GM19455 (cell line): ENCODE results near the gene ARAP1.

Experiments used
- ATAC-seq: cut with Tn5 transposase; IDR thresholded peaks from one replicate; pipeline ENCODE4 v1.9.1; 2021; ENCODE audit not compliant: unreplicated experiment

ARAP1 gene

DNA sequence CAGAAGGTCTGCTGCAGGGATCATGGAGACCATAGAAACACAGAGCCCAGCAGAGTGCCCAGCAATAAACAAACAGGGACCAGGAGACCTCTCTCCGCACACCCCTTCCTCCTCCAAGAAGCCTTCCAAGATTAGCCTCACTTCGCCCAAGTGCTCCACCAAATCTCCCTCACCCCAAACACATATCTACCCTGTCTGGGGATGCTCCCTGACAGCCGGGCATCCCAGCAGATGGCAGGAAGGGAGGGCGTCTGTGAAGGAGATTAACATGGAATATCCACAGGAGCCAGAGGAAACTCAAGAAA lies 26.5 kb downstream of the ARAP1 start:
- ATAC-seq, result no peak

DNA sequence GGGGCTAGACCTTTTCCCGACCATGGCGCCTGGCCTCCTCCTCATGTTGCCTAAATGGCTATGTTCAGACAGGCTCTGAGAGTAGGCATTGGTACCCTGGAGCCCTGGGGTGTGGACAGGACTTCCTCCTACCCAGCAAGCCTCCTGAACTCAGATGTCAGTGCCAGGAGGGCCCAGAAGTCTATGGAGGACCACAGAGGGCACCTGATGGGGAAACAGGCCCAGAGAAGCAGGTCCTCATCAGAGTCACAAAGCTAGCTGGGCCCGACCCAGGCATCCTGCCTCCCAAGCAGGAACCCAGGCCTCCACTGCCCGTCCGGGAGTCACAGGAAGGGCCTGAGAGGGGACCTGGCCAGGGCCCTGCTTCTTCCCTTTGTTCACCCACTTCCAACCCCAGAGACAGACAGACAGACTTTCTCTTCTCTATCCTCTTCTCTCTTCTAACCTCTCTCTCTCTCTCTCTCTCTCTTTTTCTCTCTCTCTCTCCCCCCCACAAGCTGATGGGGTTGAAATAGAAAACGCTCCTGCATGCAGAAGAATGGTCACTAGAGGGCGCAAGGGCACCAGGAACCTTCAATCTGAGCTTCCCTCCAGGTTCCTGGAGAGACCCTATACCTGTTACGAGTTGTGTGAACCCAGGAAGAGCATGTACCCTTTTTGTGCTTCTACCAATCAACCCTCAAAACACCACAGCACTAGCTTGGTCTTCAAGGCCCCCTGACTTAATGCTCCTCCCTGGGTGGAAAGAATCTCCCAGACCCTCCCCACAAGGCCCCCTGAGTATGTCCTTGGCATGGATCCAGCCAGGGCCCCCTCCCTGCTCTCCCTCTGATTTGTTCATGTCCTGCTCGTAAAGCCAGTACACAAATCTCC lies 27.1 kb downstream of the ARAP1 start:
- no peak for ATAC-seq

DNA sequence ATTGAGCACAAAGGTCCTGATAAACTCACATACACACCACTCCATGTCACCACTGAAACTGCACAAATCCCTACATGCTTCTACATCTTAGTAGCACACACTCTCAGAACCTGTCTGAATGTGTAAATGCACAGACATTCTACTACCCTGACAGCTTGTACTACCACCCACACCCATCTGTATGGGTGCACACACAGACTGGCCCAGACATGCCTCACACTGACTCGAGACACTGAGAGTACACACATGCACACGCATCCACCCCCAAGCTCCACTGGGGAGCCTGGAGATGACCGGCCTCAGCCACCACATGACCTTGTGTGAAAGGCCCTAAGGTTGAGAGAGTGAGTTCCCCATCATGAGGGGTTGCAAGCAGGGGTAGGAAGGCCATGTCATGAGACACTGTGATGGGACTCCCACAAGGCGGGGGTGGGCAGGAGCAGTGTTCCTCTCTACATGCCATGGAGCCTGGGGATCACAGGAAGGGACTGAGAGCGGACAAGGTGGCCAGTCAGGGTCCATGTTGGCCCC lies 28.1 kb downstream of the ARAP1 start:
- ATAC-seq, result no peak

DNA sequence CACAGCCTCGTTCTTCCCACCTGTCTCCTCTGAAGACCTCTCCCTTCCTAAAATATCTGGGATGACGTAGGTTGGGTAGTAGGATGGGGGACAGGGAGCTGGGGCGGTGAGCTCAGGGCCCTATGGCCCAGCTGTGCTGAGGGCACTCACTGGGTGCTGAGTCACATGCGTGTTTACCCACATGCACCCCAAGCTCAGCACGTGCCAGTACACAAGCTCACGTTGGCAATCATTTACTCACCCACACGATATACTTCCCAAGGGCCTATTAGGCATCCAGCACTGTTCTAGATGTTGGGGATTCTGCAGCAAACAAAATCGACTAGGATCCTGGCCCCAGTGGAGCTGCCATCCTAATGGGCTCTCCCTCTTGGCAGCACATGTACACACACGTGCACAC lies 28.7 kb downstream of the ARAP1 start:
- ATAC-seq, result no peak

DNA sequence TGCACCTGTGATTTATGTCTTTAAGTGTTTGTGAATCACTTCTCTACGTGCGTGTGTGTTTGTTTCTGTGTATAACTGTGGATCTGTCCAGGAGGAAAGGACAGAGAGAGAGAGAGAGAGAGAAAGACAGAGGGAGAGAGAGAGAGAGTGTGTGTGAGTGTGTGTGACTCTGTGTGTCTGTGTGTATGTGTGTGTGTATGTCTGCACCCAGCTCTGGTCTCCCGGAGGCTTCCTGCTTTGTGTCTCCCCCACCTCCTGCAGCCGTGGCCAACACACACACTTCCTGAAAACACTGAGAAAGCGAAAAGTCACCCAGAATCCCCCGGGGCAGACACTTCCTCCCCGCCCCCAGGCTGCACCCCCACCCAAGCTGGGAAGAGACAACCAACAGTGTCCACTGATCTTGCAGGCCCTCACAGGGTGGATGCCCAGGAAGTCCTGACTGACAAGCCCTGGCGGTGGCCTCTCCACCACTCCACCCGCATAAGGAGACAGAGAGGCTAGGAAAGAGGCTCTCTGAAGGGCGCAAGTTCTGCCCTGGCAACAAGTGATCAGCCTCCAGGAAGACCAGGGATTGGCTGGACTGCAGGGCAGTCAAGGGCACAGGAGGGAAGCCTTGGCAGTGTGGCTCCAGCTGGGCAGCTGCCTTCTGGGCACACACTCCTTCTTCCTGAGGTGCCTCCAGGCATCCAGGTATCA lies 30.0 kb downstream of the ARAP1 start:
- peak; percentile 79 for ATAC-seq

DNA sequence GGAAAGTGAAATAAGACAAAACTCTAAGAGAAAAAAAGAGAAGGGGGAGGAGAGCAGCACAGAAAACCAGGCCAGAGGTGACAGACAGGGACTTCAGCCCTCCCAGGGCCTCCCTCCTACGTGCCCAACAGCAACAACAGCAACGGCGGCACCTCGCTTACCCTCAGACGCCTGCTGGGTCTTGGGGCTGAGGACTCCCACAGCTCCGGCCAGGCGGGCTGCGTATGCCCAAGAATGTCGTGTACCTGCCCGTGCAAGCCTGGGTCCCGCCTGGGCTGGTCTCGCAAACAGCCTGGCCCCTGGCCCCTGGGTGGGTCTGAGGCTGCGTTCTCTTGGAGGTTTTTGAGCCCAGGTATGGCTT lies 30.5 kb downstream of the ARAP1 start:
- ATAC-seq, result no peak

DNA sequence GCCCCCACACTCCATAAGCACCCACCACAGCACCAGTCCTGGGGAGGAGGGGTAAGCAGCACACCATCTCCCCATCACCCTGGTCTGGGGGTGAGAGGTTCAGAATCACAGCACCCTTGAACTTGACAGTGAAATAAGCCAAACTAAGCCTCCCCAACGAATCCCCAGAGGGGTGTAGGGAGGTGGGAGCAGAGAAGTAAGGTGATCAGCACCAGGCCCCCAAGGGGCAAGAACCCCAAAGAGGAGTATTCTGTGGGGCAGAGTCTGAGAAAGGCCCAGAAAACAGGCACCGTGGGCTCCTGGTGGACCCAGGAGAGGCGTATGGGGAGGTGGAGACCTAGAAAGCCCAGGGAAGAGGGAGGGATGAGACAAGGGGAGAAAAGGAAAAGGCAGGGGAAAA lies 30.9 kb downstream of the ARAP1 start:
- no peak for ATAC-seq

DNA sequence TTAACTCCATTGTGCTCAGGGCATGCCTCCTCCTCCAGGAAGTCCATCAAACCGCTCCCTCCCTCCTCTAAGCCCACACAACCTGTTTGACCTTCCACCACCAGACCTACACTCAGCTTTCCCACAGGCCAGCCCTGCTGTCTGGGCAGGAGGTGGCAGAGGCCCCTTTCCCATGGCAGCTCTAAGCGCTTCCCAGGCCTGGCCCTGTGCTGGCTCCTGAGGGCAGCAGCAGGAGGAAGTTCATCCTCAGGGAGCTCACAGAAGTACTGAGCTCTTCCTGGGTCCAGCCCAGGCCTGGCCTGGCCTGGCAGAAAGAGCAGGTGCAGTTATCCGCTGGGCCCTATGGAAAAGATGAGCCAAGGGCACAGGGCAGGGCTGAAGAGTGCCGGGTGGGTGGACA lies 31.4 kb downstream of the ARAP1 start:
- no peak for ATAC-seq

DNA sequence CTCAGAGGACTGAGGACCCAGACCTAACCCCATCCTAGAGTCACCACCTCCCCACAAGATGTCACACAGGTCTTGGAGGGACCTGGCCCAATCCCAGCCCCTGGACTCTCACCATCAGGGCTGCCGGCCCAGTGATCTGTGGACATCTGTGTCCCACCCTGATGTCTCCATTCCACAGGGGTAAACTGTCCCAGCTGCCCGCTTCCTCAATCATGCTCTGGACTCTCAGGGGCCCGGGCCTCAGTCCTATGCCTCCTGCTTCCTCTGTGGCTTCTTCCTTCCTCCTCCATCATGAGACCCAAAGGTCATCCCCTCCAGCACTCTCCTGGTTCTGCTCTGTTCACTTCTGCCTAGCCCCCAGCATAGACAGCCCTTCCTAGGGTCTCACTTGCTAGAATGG lies 32.2 kb downstream of the ARAP1 start:
- no peak for ATAC-seq

DNA sequence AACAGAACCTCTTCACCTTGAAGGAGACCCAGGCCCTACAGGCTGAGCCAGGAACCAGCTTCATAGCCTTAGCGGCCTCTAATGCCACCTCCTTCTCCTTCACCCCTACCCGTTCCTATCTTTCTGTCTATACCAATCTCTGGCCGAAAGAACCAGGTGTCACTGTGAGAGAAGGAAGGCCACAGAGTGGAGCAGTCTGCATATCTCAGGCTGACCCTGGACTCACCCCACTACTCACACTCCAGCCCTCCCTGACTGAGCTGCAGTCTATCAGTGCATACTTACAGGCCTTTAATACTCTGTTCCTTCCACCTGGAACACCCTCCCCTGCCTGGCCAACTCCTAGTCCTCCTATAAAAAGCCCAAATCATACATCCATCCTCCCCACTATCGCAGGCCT lies 32.7 kb downstream of the ARAP1 start:
- ATAC-seq, result no peak

DNA sequence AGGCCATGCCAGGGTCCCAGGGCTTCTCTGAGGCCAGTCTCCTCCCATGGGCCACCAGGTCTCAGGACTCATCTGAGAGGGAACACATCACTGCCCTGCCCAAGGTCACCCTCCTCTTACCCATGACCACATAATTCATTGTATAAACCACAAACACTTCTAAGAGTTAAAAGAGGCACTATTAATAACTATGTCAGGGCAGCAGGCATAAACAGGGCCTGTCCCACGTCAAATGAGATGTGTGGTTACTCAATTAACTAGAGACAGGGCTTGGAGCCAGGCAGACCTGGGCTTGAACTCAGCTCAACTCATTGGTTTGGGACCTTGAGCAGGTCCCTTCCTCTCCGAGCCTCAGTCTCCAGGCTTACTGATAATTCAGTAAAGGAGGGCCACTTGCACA lies 33.1 kb downstream of the ARAP1 start:
- ATAC-seq, result no peak

DNA sequence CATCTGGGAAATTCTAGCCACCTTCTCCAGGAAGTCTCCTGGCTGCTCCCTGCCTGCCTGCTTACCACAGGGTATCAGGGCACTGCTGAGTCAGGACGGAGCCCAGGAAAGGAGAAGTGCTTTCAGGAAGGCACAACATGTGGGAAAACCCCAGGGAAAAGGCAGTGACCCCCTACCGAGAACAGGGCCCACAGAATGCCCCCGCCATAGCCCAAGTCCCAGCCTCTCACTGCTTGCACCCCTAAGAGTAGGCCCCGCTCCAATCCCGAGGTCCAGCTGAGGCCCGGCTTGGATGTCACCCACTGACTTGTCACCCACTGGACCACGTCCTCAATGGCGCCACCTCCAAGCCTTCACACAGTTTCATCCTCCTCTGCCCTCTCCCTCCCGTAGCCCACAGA lies 34.1 kb downstream of the ARAP1 start:
- no peak for ATAC-seq

DNA sequence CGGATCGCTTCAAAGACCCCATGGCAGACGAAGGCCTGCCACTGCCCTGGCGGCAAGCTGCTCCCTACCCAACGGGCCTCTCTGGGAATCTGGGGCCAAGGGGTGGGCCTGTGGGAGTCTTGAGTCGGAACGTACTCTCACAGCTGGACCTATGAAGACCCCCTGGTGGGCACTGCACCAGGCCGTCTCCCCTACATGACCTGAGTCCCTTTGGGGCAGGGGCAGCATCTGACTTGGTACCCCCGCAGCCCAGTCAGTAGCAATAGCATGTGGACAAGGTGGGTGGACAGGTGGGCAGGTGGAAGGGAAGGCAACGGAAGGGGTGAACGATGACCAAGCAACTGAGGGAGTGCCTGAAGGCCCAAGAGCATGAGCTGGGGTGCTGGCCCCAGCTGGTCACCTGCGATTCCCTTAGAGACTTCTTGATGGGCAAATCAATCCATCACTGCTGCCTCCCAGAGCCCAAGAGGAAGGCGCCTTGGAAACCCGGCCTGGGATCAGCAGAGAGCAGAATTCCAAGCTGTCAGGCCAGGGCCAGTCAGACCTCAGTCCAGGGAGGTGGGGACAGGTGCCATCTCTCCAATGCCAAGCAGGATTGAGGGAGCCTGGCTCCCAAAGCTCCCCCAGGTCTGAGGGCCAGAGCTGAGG lies 35.3 kb downstream of the ARAP1 start:
- no peak for ATAC-seq

DNA sequence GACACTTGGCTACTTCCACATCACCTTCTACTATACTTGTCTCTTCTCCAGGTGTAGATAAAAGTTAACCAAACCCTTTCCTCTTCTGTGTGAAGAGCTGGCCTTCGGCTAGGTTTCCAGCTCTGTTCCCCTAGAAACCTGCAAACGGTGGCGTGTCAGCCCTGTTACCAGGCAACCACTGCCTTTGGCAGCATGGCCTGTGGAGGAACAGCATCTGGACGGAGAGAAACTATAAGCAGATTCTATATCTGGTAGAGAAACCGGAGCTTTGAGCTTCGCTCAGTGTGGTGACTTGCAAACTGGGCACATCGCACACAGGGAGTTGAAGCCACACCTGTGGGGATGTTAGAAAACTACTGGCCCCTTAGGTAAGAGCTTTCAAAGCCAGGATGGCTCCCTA lies 35.9 kb downstream of the ARAP1 start:
- no peak for ATAC-seq

DNA sequence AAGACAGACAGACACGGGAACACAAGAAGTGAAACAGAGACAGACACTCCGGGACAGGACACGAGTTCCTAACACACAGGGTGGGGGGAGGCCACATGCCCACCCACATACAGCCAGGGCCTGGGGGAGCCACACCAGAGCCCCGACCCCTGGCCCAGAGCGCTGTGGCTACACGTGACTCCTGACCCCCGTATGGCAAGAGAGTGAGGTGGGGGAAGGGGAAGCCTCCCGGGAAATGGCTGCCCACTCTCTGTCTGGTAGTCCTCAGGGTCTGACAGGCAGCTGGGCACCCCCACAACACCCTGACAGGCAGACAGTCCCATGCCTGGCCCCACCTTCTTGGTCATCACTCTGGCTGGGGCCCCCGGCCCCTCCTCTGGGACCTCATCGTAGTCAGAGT lies 39.4 kb downstream of the ARAP1 start:
- no peak for ATAC-seq

DNA sequence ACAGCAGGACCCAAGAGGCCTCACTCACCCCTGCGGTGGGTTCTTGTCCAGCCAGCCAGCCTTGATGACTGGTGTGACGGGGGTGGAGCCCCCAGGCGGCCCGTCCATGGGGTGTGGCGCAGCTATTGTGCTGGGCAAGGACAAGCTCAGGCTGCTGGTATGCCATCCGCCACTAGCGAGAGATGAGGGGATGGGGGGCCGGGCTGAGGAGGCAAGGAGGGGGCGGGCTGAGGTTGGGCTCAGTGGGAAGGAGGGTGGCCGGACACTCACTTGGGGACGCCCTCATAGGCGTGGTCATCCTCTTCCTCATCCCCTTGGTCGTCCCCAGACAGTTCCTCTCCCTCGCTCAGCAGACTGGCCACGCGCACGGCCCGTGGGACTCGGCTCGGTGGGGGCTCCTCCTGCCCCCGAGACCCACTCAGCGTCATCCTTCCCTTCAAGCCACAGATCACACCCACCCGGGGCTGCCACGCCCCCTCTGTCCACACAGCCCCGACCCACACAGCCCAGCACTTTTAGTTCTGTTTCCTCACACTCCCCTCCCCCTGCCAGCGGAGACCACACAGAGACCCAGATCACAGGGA lies 39.9 kb downstream of the ARAP1 start:
- ATAC-seq, result no peak

DNA sequence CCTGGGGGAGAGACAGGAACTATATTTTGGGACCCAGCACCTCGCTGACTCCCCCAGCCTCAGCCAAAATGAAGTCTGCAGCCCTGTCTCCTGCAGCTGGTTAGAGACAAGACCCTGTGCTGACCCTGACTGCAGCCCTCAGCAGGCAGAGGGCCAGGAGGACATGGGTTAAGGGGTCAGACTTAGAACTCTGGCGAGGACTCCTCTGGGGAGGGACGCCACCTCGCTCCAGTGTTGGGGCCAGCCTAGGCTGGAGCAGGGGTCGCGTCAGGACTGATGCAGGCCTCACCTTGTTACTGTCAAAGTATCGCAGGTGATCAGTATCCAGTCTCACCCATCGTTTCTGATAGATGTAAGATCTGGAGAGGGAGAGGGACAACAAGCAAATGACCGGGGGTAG lies 41.1 kb downstream of the ARAP1 start:
- ATAC-seq, result no peak

DNA sequence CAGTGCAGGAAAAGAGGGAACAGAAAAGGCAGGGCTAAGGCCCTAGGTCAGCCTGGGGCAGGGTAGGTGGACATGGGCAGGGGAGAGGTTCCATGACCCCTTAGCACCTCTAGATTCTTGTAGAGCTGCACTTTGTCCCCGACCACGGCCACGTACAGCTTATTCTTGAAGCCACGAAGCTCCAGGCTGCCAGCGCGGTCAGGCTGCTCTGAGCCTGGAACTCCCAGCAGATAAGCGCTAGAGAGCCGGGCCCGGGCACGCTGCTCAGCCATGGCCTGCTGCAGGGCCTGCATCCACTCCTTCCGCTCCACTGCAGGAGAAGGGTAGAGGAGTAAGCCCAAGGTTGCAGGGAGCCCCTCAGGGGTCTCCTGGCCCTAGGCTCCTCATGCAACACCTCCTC lies 41.9 kb downstream of the ARAP1 start:
- ATAC-seq, result no peak

DNA sequence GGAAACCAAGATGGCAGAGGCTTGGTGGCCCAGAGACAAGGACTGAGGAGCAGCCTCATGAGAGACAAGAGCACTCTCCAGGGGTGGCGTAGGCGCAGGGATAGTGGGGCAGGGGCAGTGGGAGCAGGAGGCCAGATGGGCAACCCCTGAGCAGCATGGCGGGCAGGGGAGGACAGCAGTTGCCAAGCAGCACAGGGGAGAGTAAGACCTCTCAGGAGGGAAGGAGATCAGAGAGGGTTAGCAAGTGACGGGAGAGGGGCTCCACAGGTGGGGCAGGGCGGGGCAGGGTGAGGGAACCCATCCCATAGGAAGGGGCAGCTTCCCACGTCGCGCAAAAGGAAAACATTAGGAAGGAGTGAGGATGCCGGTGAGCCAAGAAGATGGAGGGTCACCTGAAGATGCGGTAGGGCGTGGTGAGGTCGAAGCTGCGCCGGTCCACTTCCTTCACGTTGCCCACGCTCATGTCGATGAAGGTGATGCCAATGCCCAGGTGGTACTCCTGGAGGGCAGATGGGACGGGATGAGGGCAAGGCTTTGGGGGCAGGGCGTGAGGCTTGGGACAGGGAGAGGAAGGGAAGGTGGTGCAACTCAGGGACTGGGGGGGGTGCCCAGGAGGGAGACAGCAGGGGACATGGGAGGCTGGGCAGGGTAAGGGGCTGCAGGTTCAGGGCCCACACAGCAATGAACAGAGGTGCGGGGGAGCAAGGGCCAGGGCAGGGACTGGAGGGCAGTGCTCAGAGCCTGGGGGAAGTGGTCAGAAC lies 42.5 kb downstream of the ARAP1 start:
- no peak for ATAC-seq

DNA sequence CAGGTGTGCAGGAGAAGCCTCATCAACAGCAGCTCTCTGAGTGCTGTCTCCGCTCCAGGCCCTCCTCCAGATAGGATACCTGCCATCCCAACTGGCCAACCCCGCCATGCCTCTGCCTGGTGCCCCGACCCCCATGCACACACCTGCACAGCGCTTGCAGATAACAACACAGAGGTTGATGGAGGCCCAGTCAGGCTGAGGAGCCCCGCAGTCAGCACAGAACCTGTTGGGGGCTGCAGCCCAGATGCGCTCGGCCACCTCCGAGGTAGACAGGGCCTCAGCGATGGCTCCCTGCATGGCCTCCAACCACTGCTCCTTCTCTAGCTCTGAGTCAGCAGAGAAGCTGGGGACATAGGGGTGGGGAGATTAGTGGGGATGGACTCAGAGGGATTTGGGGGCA lies 45.2 kb downstream of the ARAP1 start:
- no peak for ATAC-seq

DNA sequence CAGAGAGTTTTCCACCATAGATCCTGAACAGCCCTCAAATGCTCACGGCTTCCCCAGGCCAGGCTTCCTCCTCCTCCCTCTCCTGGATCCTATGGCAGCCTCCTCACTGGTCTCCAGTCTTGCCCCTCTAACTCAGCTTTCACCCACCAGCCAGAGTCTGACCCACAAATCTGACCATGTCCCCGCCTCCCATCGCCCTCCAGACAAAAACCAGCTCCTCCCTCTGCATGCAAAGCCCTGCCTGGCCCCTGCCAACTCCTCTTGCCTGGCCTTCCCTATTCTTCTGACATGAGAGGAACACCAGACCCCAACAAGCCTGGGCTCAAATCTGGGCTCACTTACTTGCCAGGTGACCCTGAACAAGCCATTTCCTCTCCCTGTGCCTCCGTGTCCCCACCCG lies 45.6 kb downstream of the ARAP1 start:
- ATAC-seq, result no peak
